Kidney (tissue), 14 donors: Measurements from ENCODE around the gene PIP5K1C. TPM values are rescaled to one million over a fixed set of nuclear protein-coding genes. Genes with fewer than 3 reads are reported as not detected.

Experiments
- DNase-seq, 5 donors: peaks; one replicate each; pipeline ENCODE4 v3.0.0-alpha.2; 2013 to 2020
- FAIRE-seq: peaks from 2 replicates; lab custom pipeline; 2012; peaks lifted over from hg19 to GRCh38; lab: Jason Lieb, UNC
- H3K27ac ChIP-seq, 2 donors: one replicate each; pipeline ENCODE4 v1.7.0; 2013; ENCODE audit warnings: low read depth in 2 of 2, low read length in 2 of 2, inconsistent platforms in 1 of 2
- H3K27me3 ChIP-seq: one replicate; pipeline ENCODE4 v1.7.1; 2013; ENCODE audit warnings: low read length, inconsistent platforms; ENCODE audit not compliant: control insufficient read depth, insufficient read depth
- H3K36me3 ChIP-seq, 3 donors: one replicate each; pipeline versions ENCODE4 v1.7.0 to v1.7.1; 2013; ENCODE audit warnings: low read length in 3 of 3, control low read depth in 1 of 3, inconsistent platforms in 1 of 3; ENCODE audit not compliant: insufficient read depth in 3 of 3, control insufficient read depth in 2 of 3
- H3K4me1 ChIP-seq, 3 donors: one replicate each; pipeline versions ENCODE4 v1.7.0 to v1.7.1; 2013; ENCODE audit warnings: low read length in 3 of 3, inconsistent platforms in 1 of 3, low read depth in 1 of 3; ENCODE audit not compliant: control insufficient read depth in 2 of 3, insufficient read depth in 2 of 3
- H3K4me3 ChIP-seq, 3 donors: one replicate each; pipeline versions ENCODE4 v1.7.0 to v1.8.1; 2013; ENCODE audit warnings: low read length in 3 of 3, control low read depth in 1 of 3, inconsistent platforms in 1 of 3
- H3K9ac ChIP-seq, 3 donors: one replicate each; pipeline versions ENCODE4 v1.7.0 to v1.7.1; 2013; ENCODE audit warnings: low read length in 3 of 3, control low read depth in 1 of 3, inconsistent platforms in 1 of 3
- H3K9me3 ChIP-seq, 3 donors: one replicate each; pipeline versions ENCODE4 v1.7.0 to v1.7.1; 2013; ENCODE audit warnings: low read length in 3 of 3, control low read depth in 1 of 3, inconsistent platforms in 1 of 3; ENCODE audit not compliant: control insufficient read depth in 2 of 3, insufficient read depth in 1 of 3
- CTCF ChIP-seq: IDR thresholded peaks from 3 replicates; pipeline ENCODE4 v1.5.1; 2012; ENCODE audit warnings: mild to moderate bottlenecking, moderate library complexity, borderline replicate concordance; ENCODE audit not compliant: insufficient read depth; ENCODE audit errors: extremely low read depth
- intact Hi-C: fragments of 100-400 bp; cut with DNase I; formaldehyde crosslinking; loops from one replicate; pipeline ENCODE4 v1.11.1; 2022
- polyA plus RNA-seq: library from polyadenylated mRNA; stranded (reverse); fragments of 350-450 nt; fragmentation: Illumina TruSeq; extraction: RNeasy Lipid Tissue Mini Kit (QIAGEN cat#74804); gene quantifications from one replicate; pipeline ENCODE4 v1.2.3, GENCODE V29; 2014; ENCODE audit warnings: low read depth, low replicate concordance; ENCODE audit not compliant: insufficient read depth
- total RNA-seq: library from RNA; stranded (reverse); fragmentation: NEBNext Ultra II Directional; extraction: Animal tissue kit (Norgen Biotek cat#: 25700); gene quantifications from one replicate; pipeline ENCODE4 v1.2.1, GENCODE V29; 2021
- donor health status: control.
- donor health status: control.
- donor health status: control.
- donor health status: control.
- donor health status: control.
- donor health status: DM: yes; HTN: yes; CAD: no.
- donor health status: Normal renal cell carcinoma (clear cell type).

Gene PIP5K1C
- total and polyA plus RNA-seq, 2 donors from 2014 or later = 11.2 to 35.6 TPM

GRCh38 chr19:3665681-3666544, 34.4 kb downstream of the PIP5K1C start:
- H3K27ac ChIP-seq = no peak overlapping the region
- FAIRE-seq (no peak), DNase-seq (peak in 4 of 5 donors; percentile 41 to 80 (median 64))
- no peak overlapping the region for H3K4me3 ChIP-seq
- H3K4me1 ChIP-seq = peaks cover 0 to 10% (median 0%) of the 10 kb centered on the region in 3 donors
- TF ChIP-seq CTCF = peak; percentile 90
- H3K36me3 ChIP-seq = peaks cover 2 to 13% (median 5%) of the 10 kb centered on the region in 3 donors
- intact Hi-C loops = loop anchor here (5.0 kb wide), 1 partner anchor 51 kb away; no protein-coding TSS in a partner anchor
- no peaks in the 10 kb centered on the region for H3K27me3 ChIP-seq
- H3K9ac ChIP-seq = no peak overlapping the region
- H3K9me3 ChIP-seq = no peaks in the 10 kb centered on the region

- DNase-seq (no peak), FAIRE-seq (no peak)
- Histone ChIP-seq H3K9me3 (no peaks in the 10 kb centered on the region), H3K27ac (no peak overlapping the region), H3K27me3 (no peaks in the 10 kb centered on the region), H3K9ac (no peak overlapping the region), H3K4me3 (no peak overlapping the region), H3K36me3 (peaks cover 2 to 13% (median 5%) of the 10 kb centered on the region in 3 donors), H3K4me1 (peaks cover 0 to 7% (median 0%) of the 10 kb centered on the region in 3 donors)
- no peak for TF ChIP-seq CTCF
- intact Hi-C loops = loop anchor here (5.0 kb wide), 1 partner anchor 52 kb away; no protein-coding TSS in a partner anchor
Measured at GRCh38 chr19:3664879-3665642, 35.2 kb downstream of the PIP5K1C start.

GRCh38 chr19:3663838-3664237, 36.4 kb downstream of the PIP5K1C start:
- Histone ChIP-seq H3K36me3 (peaks cover 2 to 13% (median 5%) of the 10 kb centered on the region in 3 donors), H3K27me3 (no peaks in the 10 kb centered on the region), H3K4me1 (peaks cover 0 to 4% (median 0%) of the 10 kb centered on the region in 3 donors), H3K27ac (no peak overlapping the region), H3K4me3 (no peak overlapping the region), H3K9me3 (no peaks in the 10 kb centered on the region), H3K9ac (no peak overlapping the region)
- TF ChIP-seq CTCF = no peak
- intact Hi-C loops = no loop called here
- FAIRE-seq (no peak), DNase-seq (no peak)
